GM08714 (cell line): Measurements from ENCODE around the gene KDM2B.

Experiments used
- H3K4me3 ChIP-seq: fragments of 200-500 bp; sonication (Bioruptor generic); 2 replicates; pipeline ENCODE4 v1.5.1; 2014; ENCODE audit warnings: mild to moderate bottlenecking, low read length, inconsistent platforms
- ZNF274 ChIP-seq: IDR thresholded peaks from 2 replicates; pipeline ENCODE4 v1.6.1; 2012; ENCODE audit warnings: mild to moderate bottlenecking, low read depth, low read length

The KDM2B gene

GRCh38 chr12:121516437-121517011, 64.3 kb downstream of the KDM2B start:
- no peak for TF ChIP-seq ZNF274

GRCh38 chr12:121515615-121516014, 65.2 kb downstream of the KDM2B start:
- H3K4me3 ChIP-seq = no peak overlapping the region
- TF ChIP-seq ZNF274 = no peak

More at GRCh38 chr12:121516437-121517011, 64.3 kb downstream of the KDM2B start:
- H3K4me3 ChIP-seq = no peak overlapping the region

- no peak for TF ChIP-seq ZNF274
- no peak overlapping the region for H3K4me3 ChIP-seq
Measured at GRCh38 chr12:121514184-121514742, 66.6 kb downstream of the KDM2B start.

GRCh38 chr12:121513464-121514183, 67.2 kb downstream of the KDM2B start:
- H3K4me3 ChIP-seq = no peak overlapping the region
- TF ChIP-seq ZNF274 = no peak

- H3K4me3 ChIP-seq = no peak overlapping the region
- no peak for TF ChIP-seq ZNF274
Measured at GRCh38 chr12:121512561-121512960, 68.3 kb downstream of the KDM2B start.

GRCh38 chr12:121511916-121512315, 68.9 kb downstream of the KDM2B start:
- H3K4me3 ChIP-seq = no peak overlapping the region
- no peak for TF ChIP-seq ZNF274

GRCh38 chr12:121509339-121509738, 71.5 kb downstream of the KDM2B start:
- TF ChIP-seq ZNF274 = no peak

GRCh38 chr12:121508533-121508932, 72.3 kb downstream of the KDM2B start:
- TF ChIP-seq ZNF274 = no peak
- H3K4me3 ChIP-seq = no peak overlapping the region

More at GRCh38 chr12:121509339-121509738, 71.5 kb downstream of the KDM2B start:
- H3K4me3 ChIP-seq = no peak overlapping the region

GRCh38 chr12:121507984-121508383, 72.8 kb downstream of the KDM2B start:
- H3K4me3 ChIP-seq = no peak overlapping the region
- TF ChIP-seq ZNF274 = no peak

GRCh38 chr12:121507245-121507644, 73.6 kb downstream of the KDM2B start:
- H3K4me3 ChIP-seq = no peak overlapping the region
- TF ChIP-seq ZNF274 = no peak

- H3K4me3 ChIP-seq = no peak overlapping the region
- no peak for TF ChIP-seq ZNF274
Measured at GRCh38 chr12:121505513-121505912, 75.3 kb downstream of the KDM2B start.

- TF ChIP-seq ZNF274 = no peak
- H3K4me3 ChIP-seq = no peak overlapping the region
Measured at GRCh38 chr12:121504505-121504904, 76.3 kb downstream of the KDM2B start.

- H3K4me3 ChIP-seq = no peak overlapping the region
- no peak for TF ChIP-seq ZNF274
Measured at GRCh38 chr12:121503395-121503794, 77.4 kb downstream of the KDM2B start.

- no peak for TF ChIP-seq ZNF274
- H3K4me3 ChIP-seq = no peak overlapping the region
Measured at GRCh38 chr12:121501946-121502345, 78.9 kb downstream of the KDM2B start.
